ENCODE data around the gene SRD5A2. TPM values are rescaled to one million over a fixed set of nuclear protein-coding genes. Genes with fewer than 3 reads are reported as not detected.
A peak's percentile ranks its signal among the peaks of the same experiment; 100 is the strongest.

The SRD5A2 gene
- total RNA-seq, 1 donor from 2014 or later, result 0.17 TPM

GRCh38 chr2:31561823-31562222, 18.9 kb downstream of the SRD5A2 start:
- no peaks in the 10 kb centered on the region for H3K27me3 ChIP-seq (ENCODE audit: control insufficient read depth, insufficient read depth, low read length)
- no peak overlapping the region for H3K4me3 ChIP-seq (ENCODE audit: low read depth, low read length)
- TF ChIP-seq, protein P1, sequence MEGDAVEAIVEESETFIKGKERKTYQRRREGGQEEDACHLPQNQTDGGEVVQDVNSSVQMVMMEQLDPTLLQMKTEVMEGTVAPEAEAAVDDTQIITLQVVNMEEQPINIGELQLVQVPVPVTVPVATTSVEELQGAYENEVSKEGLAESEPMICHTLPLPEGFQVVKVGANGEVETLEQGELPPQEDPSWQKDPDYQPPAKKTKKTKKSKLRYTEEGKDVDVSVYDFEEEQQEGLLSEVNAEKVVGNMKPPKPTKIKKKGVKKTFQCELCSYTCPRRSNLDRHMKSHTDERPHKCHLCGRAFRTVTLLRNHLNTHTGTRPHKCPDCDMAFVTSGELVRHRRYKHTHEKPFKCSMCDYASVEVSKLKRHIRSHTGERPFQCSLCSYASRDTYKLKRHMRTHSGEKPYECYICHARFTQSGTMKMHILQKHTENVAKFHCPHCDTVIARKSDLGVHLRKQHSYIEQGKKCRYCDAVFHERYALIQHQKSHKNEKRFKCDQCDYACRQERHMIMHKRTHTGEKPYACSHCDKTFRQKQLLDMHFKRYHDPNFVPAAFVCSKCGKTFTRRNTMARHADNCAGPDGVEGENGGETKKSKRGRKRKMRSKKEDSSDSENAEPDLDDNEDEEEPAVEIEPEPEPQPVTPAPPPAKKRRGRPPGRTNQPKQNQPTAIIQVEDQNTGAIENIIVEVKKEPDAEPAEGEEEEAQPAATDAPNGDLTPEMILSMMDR (IDR thresholded peaks at IDR 0.05; ENCODE audit: insufficient read depth, low read length, poor library complexity, severe bottlenecking), result no peak
- DNase-seq (ENCODE audit: low read depth), result no peak
- H3K36me3 ChIP-seq (ENCODE audit: control insufficient read depth, insufficient read depth, low read length), result no peaks in the 10 kb centered on the region

DNA sequence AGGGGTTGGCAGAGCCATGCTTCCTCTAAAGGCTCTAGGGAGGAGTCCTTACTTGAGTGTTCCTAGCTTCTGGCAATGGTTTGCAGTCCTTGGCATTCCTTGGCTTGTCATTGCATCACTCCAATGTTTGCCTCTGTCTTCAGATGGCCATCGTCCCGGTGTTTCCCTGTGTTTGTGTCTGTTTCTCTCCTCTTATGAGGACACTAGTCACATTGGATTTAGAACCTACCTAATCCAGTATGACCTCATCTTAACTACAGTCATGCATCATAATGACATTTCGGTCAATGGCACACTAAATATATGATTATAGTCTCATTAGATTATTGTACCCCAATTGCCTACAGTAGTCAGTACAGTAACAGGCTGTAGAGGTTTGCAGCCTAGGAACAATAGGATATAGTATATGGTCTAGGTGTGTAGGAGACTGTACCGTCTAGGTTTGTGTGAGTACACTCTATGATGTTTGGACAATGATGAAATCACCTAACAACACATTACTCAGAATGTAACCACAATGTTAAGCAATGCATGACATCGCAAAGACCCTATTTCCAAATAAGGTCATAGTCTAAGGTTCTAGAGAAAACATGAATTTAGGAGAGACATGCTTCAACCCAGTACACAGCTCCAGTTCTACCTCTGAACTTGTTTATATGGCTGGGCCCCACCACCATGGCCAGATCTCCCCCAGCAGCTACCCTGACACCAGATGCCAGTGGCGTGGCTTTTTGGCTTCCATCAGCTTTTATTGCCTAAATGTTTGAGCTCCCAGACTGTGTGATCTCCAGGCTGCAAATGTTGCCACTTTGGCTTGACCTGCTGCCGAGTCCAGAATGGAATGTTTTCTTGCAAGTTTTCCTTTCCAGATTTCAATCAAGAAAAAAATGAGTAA, 22.1 kb downstream of the SRD5A2 start:
- Histone ChIP-seq H3K27me3 (ENCODE audit: control insufficient read depth, insufficient read depth, low read length) (no peaks in the 10 kb centered on the region), H3K4me3 (ENCODE audit: low read depth, low read length) (no peak overlapping the region), H3K36me3 (ENCODE audit: control insufficient read depth, insufficient read depth, low read length) (no peaks in the 10 kb centered on the region)
- TF ChIP-seq, protein P1 (IDR thresholded peaks at IDR 0.05; ENCODE audit: insufficient read depth, low read length, poor library complexity, severe bottlenecking), result no peak
- peak; percentile 55 for DNase-seq (ENCODE audit: low read depth)

DNA sequence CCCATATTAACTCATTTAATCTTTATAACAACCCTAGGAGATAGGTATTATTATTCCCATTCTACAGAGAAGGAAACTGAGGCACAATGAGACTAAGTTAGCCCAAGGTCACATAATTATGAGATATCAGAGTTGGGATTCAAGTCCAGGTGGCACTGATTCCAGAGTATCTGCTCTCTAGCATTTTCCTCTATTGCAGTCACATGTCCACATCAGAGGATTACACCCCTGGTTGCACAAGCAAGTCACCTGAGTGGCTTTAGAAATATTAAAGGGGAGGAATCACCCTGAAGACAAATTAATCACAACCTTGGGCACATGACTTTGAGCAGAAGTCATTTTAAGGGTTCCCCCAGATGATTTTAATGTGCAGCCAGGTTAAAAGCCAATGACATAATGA, 23.8 kb downstream of the SRD5A2 start:
- Histone ChIP-seq H3K36me3 (ENCODE audit: control insufficient read depth, insufficient read depth, low read length) (no peaks in the 10 kb centered on the region), H3K4me3 (ENCODE audit: low read depth, low read length) (no peak overlapping the region), H3K27me3 (ENCODE audit: control insufficient read depth, insufficient read depth, low read length) (no peaks in the 10 kb centered on the region)
- DNase-seq (ENCODE audit: low read depth), result no peak
- TF ChIP-seq, protein P1 (IDR thresholded peaks at IDR 0.05; ENCODE audit: insufficient read depth, low read length, poor library complexity, severe bottlenecking), result no peak

DNA sequence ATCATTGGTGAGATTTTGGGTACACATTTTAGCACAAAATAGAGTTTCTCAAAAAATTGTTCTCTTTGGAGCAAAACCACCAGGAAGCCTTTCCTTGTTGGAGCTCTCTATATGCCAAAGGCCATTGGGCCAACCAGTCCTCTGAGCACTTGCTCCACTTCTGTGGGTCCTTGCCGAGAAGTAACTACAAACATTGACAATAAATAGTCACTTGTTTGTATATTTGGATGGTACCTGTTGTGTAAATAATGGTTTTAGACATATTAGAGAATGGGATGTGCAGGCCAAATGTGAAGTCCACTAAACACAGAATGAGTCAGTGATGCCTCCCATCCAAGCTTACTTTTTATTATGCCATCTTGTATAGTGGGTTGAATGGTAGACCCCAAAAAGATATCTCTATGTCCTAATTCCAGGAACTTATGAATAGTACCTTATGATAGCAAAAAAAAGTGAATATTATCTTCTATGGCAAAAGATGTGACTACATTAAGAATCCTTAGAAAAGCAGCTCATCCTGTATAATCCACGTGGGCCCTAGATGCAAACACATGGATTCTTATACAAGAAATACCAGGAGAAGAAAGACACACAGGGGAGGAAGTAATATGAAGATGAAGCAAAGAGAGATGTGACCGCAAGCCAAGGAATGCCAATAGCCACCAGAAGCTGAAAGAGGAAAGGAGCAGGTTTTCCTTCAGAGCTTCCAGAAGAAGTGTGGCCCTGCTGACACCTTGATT, 24.6 kb downstream of the SRD5A2 start:
- DNase-seq (ENCODE audit: low read depth), result no peak

GRCh38 chr2:31553362-31553761, 27.4 kb downstream of the SRD5A2 start:
- no peaks in the 10 kb centered on the region for H3K27me3 ChIP-seq (ENCODE audit: control insufficient read depth, insufficient read depth, low read length)
- H3K36me3 ChIP-seq (ENCODE audit: control insufficient read depth, insufficient read depth, low read length), result no peaks in the 10 kb centered on the region
- TF ChIP-seq, protein P1 (IDR thresholded peaks at IDR 0.05; ENCODE audit: insufficient read depth, low read length, poor library complexity, severe bottlenecking), result no peak
- no peak overlapping the region for H3K4me3 ChIP-seq (ENCODE audit: low read depth, low read length)
- no peak for DNase-seq (ENCODE audit: low read depth)

More for the DNA sequence above, 24.6 kb downstream of the SRD5A2 start:
- TF ChIP-seq, protein P1 (IDR thresholded peaks at IDR 0.05; ENCODE audit: insufficient read depth, low read length, poor library complexity, severe bottlenecking), result no peak
- H3K27me3 ChIP-seq (ENCODE audit: control insufficient read depth, insufficient read depth, low read length), result no peaks in the 10 kb centered on the region
- no peaks in the 10 kb centered on the region for H3K36me3 ChIP-seq (ENCODE audit: control insufficient read depth, insufficient read depth, low read length)
- H3K4me3 ChIP-seq (ENCODE audit: low read depth, low read length), result no peak overlapping the region

Measured in kidney epithelial cell (primary cell).